Ramos (cell line): ENCODE measurements around the gene CHMP4A.

Experiments used
- in situ Hi-C: fragments of 300-500 bp; cut with MboI; formaldehyde crosslinking; loops from one replicate; pipeline ENCODE4 v1.14.3; 2022; ENCODE audit warnings: low sequenced_read_pairs; ENCODE audit not compliant: unreplicated experiment

The CHMP4A gene

GRCh38 chr14:24212924-24213865 is at the start of gene CHMP4A:
TSS of gene CHMP4A (minus strand) at chr14:24213488. CDS start at chr14:24213439, 49 bp downstream.
- in situ Hi-C loops, result no loop called here

GRCh38 chr14:24261969-24262327 is 48.7 kb upstream of the CHMP4A start:
- in situ Hi-C loops, result no loop called here

- in situ Hi-C loops, result no loop called here
Measured at GRCh38 chr14:24261256-24261968, 48.1 kb upstream of the CHMP4A start.

GRCh38 chr14:24260780-24261157 is 47.5 kb upstream of the CHMP4A start:
- in situ Hi-C loops, result no loop called here

- in situ Hi-C loops, result no loop called here
Measured at GRCh38 chr14:24260026-24260779, 46.9 kb upstream of the CHMP4A start.

GRCh38 chr14:24259282-24260025 is 46.2 kb upstream of the CHMP4A start:
- in situ Hi-C loops, result no loop called here

GRCh38 chr14:24258548-24259265 is 45.4 kb upstream of the CHMP4A start:
- in situ Hi-C loops, result no loop called here

- in situ Hi-C loops, result no loop called here
Measured at GRCh38 chr14:24258119-24258518, 44.8 kb upstream of the CHMP4A start.

- in situ Hi-C loops, result no loop called here
Measured at GRCh38 chr14:24256960-24257359, 43.7 kb upstream of the CHMP4A start.

- in situ Hi-C loops, result no loop called here
Measured at GRCh38 chr14:24255931-24256711, 42.8 kb upstream of the CHMP4A start.

- in situ Hi-C loops, result no loop called here
Measured at GRCh38 chr14:24255438-24255837, 42.1 kb upstream of the CHMP4A start.

- in situ Hi-C loops, result no loop called here
Measured at GRCh38 chr14:24254630-24255392, 41.5 kb upstream of the CHMP4A start.

- in situ Hi-C loops, result no loop called here
Measured at GRCh38 chr14:24253936-24254335, 40.6 kb upstream of the CHMP4A start.

- in situ Hi-C loops, result no loop called here
Measured at GRCh38 chr14:24252289-24253124, 39.2 kb upstream of the CHMP4A start.

GRCh38 chr14:24251880-24252288 is 38.6 kb upstream of the CHMP4A start:
- in situ Hi-C loops, result no loop called here

- in situ Hi-C loops, result no loop called here
Measured at GRCh38 chr14:24250354-24250753, 37.1 kb upstream of the CHMP4A start.
